ENCODE measurements around the gene KCNK1.
"Not testable (repeated sequence)": the region's sequence is repeated elsewhere in the genome, so short reads cannot be mapped to it uniquely, and the experiment has no call there.

Gene KCNK1

GRCh38 chr1:233665575-233666270 lies 51.8 kb downstream of the KCNK1 start:
- DNase-seq: no peak

- no peak for DNase-seq
Observed at GRCh38 chr1:233667741-233668140, 53.8 kb downstream of the KCNK1 start.

- DNase-seq: no peak
Observed at GRCh38 chr1:233668146-233668724, 54.3 kb downstream of the KCNK1 start.

GRCh38 chr1:233668725-233669294 lies 54.9 kb downstream of the KCNK1 start:
- peak in 1 of 56 donors; percentile 28 for DNase-seq

- not testable (repeated sequence) for DNase-seq
Observed at GRCh38 chr1:233670363-233670762, 56.5 kb downstream of the KCNK1 start.

GRCh38 chr1:233671286-233671685 lies 57.4 kb downstream of the KCNK1 start:
- peak in 26 of 56 donors; percentile 3 to 49 (median 13) for DNase-seq

- no peak for DNase-seq
Observed at GRCh38 chr1:233672732-233673131, 58.8 kb downstream of the KCNK1 start.

- no peak for DNase-seq
Observed at GRCh38 chr1:233673261-233673946, 59.5 kb downstream of the KCNK1 start.

GRCh38 chr1:233673947-233674431 lies 60.1 kb downstream of the KCNK1 start:
- no peak for DNase-seq

- DNase-seq: no peak
Observed at GRCh38 chr1:233675446-233675845, 61.5 kb downstream of the KCNK1 start.

- no peak for DNase-seq
Observed at GRCh38 chr1:233675893-233676292, 62.0 kb downstream of the KCNK1 start.

GRCh38 chr1:233677690-233678354 lies 63.9 kb downstream of the KCNK1 start:
- no peak for DNase-seq

GRCh38 chr1:233679030-233679429 lies 65.1 kb downstream of the KCNK1 start:
- no peak for DNase-seq

GRCh38 chr1:233679591-233680373 lies 65.9 kb downstream of the KCNK1 start:
- no peak for DNase-seq

GRCh38 chr1:233681285-233681684 lies 67.4 kb downstream of the KCNK1 start:
- DNase-seq: no peak

- not testable (repeated sequence) for DNase-seq
Observed at GRCh38 chr1:233686653-233687052, 72.7 kb downstream of the KCNK1 start.

- DNase-seq: no peak
Observed at GRCh38 chr1:233689017-233689747, 75.3 kb downstream of the KCNK1 start.

GRCh38 chr1:233689748-233690254 lies 75.9 kb downstream of the KCNK1 start:
- DNase-seq: no peak

GRCh38 chr1:233695901-233696300 lies 82.0 kb downstream of the KCNK1 start:
- DNase-seq: no peak

GRCh38 chr1:233700338-233700737 lies 86.4 kb downstream of the KCNK1 start:
- no peak for DNase-seq
